MM.1S (cell line): ENCODE measurements around the gene AHCYL2.

ENCODE experiments used
- DNase-seq: peaks from one replicate; pipeline ENCODE4 v3.0.0-alpha.2; 2015
- H2AFZ ChIP-seq: fragments of 300-600 bp; sonication (generic); 2 replicates; pipeline ENCODE4 v1.6.0; 2016; ENCODE audit warnings: antibody characterized with exemption, low read length
- H3F3A ChIP-seq: fragments of 300-600 bp; sonication (generic); 2 replicates; pipeline ENCODE4 v1.6.1; 2016; ENCODE audit warnings: mild to moderate bottlenecking, antibody characterized with exemption, low read length, moderate library complexity, mixed read lengths; ENCODE audit not compliant: insufficient read depth
- H3K27ac ChIP-seq: fragments of 300-600 bp; sonication (generic); 2 replicates; pipeline ENCODE4 v1.5.1; 2016; ENCODE audit warnings: mild to moderate bottlenecking, low read length
- H3K27me3 ChIP-seq: fragments of 300-600 bp; sonication (generic); replicated peaks from 2 replicates; pipeline ENCODE4 v1.6.0; 2016; ENCODE audit warnings: low read length; ENCODE audit not compliant: insufficient read depth
- H3K36me3 ChIP-seq: fragments of 300-600 bp; sonication (generic); replicated peaks from 2 replicates; pipeline ENCODE4 v1.6.1; 2016; ENCODE audit warnings: mild to moderate bottlenecking, low read length, mixed read lengths; ENCODE audit not compliant: insufficient read depth
- H3K4me1 ChIP-seq: fragments of 300-600 bp; sonication (generic); 2 replicates; pipeline ENCODE4 v1.6.1; 2016; ENCODE audit warnings: low read length, mixed read lengths
- H3K4me2 ChIP-seq: fragments of 300-600 bp; sonication (generic); 2 replicates; pipeline ENCODE4 v1.6.0; 2016; ENCODE audit warnings: low read depth, low read length
- H3K4me3 ChIP-seq: fragments of 300-600 bp; sonication (generic); 2 replicates; pipeline ENCODE4 v1.5.1; 2016; ENCODE audit warnings: low read length, mixed read lengths
- H3K79me2 ChIP-seq: fragments of 300-600 bp; sonication (generic); 2 replicates; pipeline ENCODE4 v1.6.1; 2016; ENCODE audit warnings: mixed run types, low read length, mixed read lengths
- H3K9ac ChIP-seq: fragments of 300-600 bp; sonication (generic); 2 replicates; pipeline ENCODE4 v1.6.1; 2016; ENCODE audit warnings: low read length, mixed read lengths
- H3K9me2 ChIP-seq: fragments of 300-600 bp; sonication (generic); replicated peaks from 2 replicates; pipeline ENCODE4 v1.6.1; 2016; ENCODE audit warnings: mild to moderate bottlenecking, low read length, mixed read lengths; ENCODE audit not compliant: insufficient read depth
- H3K9me3 ChIP-seq: fragments of 300-600 bp; sonication (generic); replicated peaks from 2 replicates; pipeline ENCODE4 v1.6.1; 2016; ENCODE audit warnings: mild to moderate bottlenecking, low read length, mixed read lengths; ENCODE audit not compliant: insufficient read depth
- H4K20me1 ChIP-seq: fragments of 300-600 bp; sonication (generic); 2 replicates; pipeline ENCODE4 v1.6.1; 2016; ENCODE audit warnings: mild to moderate bottlenecking, low read length, moderate library complexity, mixed read lengths; ENCODE audit not compliant: insufficient read depth
- CTCF ChIP-seq: fragments of 300-600 bp; sonication (generic); IDR thresholded peaks from 2 replicates; pipeline ENCODE4 v1.5.1; 2016; ENCODE audit warnings: antibody characterized with exemption, low read length, mixed read lengths
- EZH2 ChIP-seq: fragments of 300-600 bp; sonication (generic); optimal IDR thresholded peaks from 2 replicates; pipeline ENCODE3; 2017; ENCODE audit warnings: low read depth, mild to moderate bottlenecking, antibody characterized with exemption, low read length, mixed read lengths
- EZH2phosphoT487 ChIP-seq: fragments of 300-600 bp; sonication (generic); IDR thresholded peaks from 2 replicates; pipeline ENCODE4 v1.6.1; 2018; ENCODE audit warnings: antibody characterized with exemption, low read length

AHCYL2 gene

GRCh38 chr7:129421717-129422250, 197.0 kb downstream of the AHCYL2 start:
- no peaks in the 10 kb centered on the region for H3K36me3 ChIP-seq
- H3K4me2 ChIP-seq: no peak overlapping the region
- no peaks in the 10 kb centered on the region for H3F3A ChIP-seq
- DNase-seq: no peak
- no peak for TF ChIP-seq EZH2
- TF ChIP-seq EZH2phosphoT487: no peak
- no peak for TF ChIP-seq CTCF
- no peaks in the 10 kb centered on the region for H3K79me2 ChIP-seq
- H4K20me1 ChIP-seq: no peaks in the 10 kb centered on the region
- H3K9ac ChIP-seq: no peak overlapping the region
- H3K4me1 ChIP-seq: no peaks in the 10 kb centered on the region
- no peak overlapping the region for H3K4me3 ChIP-seq
- H3K27me3 ChIP-seq: no peaks in the 10 kb centered on the region
- H3K27ac ChIP-seq: no peak overlapping the region
- H2AFZ ChIP-seq: no peak overlapping the region
- no peaks in the 10 kb centered on the region for H3K9me2 ChIP-seq
- no peaks in the 10 kb centered on the region for H3K9me3 ChIP-seq

GRCh38 chr7:129422727-129423126, 197.9 kb downstream of the AHCYL2 start:
- Histone ChIP-seq H3K4me3 (no peak overlapping the region), H3K27ac (no peak overlapping the region), H3K4me2 (no peak overlapping the region), H3K9ac (no peak overlapping the region), H3K9me3 (no peaks in the 10 kb centered on the region), H3K27me3 (no peaks in the 10 kb centered on the region), H3K79me2 (no peaks in the 10 kb centered on the region), H3F3A (no peaks in the 10 kb centered on the region), H2AFZ (no peak overlapping the region), H3K4me1 (no peaks in the 10 kb centered on the region), H4K20me1 (no peaks in the 10 kb centered on the region), H3K36me3 (no peaks in the 10 kb centered on the region), H3K9me2 (no peaks in the 10 kb centered on the region)
- peak; percentile 6 for DNase-seq
- no peak for TF ChIP-seq EZH2
- no peak for TF ChIP-seq EZH2phosphoT487
- TF ChIP-seq CTCF: no peak

GRCh38 chr7:129423700-129424410, 199.0 kb downstream of the AHCYL2 start:
- no peaks in the 10 kb centered on the region for H3K27me3 ChIP-seq
- no peaks in the 10 kb centered on the region for H3K79me2 ChIP-seq
- no peaks in the 10 kb centered on the region for H3F3A ChIP-seq
- no peak overlapping the region for H3K4me2 ChIP-seq
- peak; percentile 5 for DNase-seq
- no peaks in the 10 kb centered on the region for H3K4me1 ChIP-seq
- no peaks in the 10 kb centered on the region for H3K9me2 ChIP-seq
- no peaks in the 10 kb centered on the region for H3K9me3 ChIP-seq
- no peaks in the 10 kb centered on the region for H3K36me3 ChIP-seq
- H4K20me1 ChIP-seq: no peaks in the 10 kb centered on the region
- H3K9ac ChIP-seq: no peak overlapping the region
- no peak overlapping the region for H3K4me3 ChIP-seq
- H2AFZ ChIP-seq: no peak overlapping the region
- no peak overlapping the region for H3K27ac ChIP-seq
- TF ChIP-seq CTCF (no peak), EZH2phosphoT487 (no peak), EZH2 (no peak)
